Neuron (in vitro differentiated cells): ENCODE measurements around the gene RIN1.
A peak's percentile ranks its signal among the peaks of the same experiment; 100 is the strongest.

Experiments used
- H2AFZ ChIP-seq: one replicate; pipeline ENCODE4 v1.6.1; 2013; ENCODE audit warnings: low read depth, mild to moderate bottlenecking, inconsistent platforms, low read length, moderate library complexity
- H3K27me3 ChIP-seq: one replicate; pipeline ENCODE4 v1.6.1; 2013; ENCODE audit warnings: low read length; ENCODE audit not compliant: insufficient read depth
- H3K36me3 ChIP-seq: one replicate; pipeline ENCODE4 v1.6.1; 2013; ENCODE audit warnings: low read length; ENCODE audit not compliant: insufficient read depth
- H3K4me1 ChIP-seq: one replicate; pipeline ENCODE4 v1.6.1; 2013; ENCODE audit warnings: low read length; ENCODE audit not compliant: insufficient read depth
- H3K4me3 ChIP-seq: 2 replicates; pipeline ENCODE4 v1.5.1; 2013; ENCODE audit warnings: mild to moderate bottlenecking, low read length, moderate library complexity
- H3K9me3 ChIP-seq: one replicate; pipeline ENCODE4 v1.6.1; 2013; ENCODE audit warnings: low read length

Gene RIN1

DNA sequence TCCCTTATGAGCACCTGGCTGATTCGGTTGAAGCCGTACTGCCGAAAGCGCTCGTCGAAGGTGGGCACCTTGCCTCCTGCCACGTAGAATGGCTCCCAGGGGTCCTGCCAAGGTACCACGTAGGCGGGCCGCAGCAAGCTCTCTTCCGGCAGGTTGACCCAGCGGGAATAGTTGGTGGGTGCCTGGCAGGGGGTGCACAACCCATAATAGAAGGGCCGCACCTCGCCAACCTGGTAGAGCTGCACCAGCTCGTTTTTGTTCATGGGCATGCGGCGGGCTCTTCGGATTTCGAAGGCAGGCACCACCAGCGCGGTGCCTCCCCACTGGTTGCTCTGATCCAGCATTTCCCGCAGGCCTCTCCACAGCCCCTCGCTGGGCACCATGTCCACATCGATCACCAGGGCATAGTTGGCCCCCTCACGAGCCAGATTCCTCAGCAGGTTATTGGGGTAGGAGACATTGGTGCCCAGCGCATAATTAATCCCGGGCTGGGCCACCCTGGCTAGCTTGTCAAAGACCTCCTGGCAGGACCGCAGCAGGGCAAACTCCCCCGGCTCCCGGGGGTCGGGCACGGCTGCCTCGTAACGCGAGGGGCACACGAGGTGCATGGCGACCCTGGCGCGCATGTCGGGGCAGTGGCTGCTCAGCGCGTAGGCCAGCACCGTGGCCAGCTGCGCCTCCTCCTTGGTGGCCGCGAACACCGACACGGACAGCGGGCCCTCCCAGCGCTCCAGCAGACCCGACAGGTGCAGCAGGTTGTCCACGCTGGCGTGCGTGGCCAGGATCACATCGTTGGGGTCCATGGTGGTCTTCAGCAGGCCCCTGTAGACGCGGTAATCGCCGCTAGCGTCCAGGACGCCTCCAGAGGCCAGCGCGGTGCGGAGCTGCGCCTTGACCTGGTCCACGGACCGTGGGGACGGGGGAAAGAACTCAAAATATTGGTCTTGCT, 10.5 kb upstream of the RIN1 start:
- no peaks in the 10 kb centered on the region for H3K27me3 ChIP-seq

GRCh38 chr11:66345316-66345649, 9.0 kb upstream of the RIN1 start:
- H2AFZ ChIP-seq = no peak overlapping the region
- H3K9me3 ChIP-seq = no peaks in the 10 kb centered on the region
- H3K4me3 ChIP-seq = peak overlapping the region; percentile 91
- H3K4me1 ChIP-seq = peaks cover 29% of the 10 kb centered on the region
- no peaks in the 10 kb centered on the region for H3K27me3 ChIP-seq
- peaks cover 25% of the 10 kb centered on the region for H3K36me3 ChIP-seq

More for the DNA sequence above, 10.5 kb upstream of the RIN1 start:
- peaks cover 29% of the 10 kb centered on the region for H3K4me1 ChIP-seq
- peak overlapping the region; percentile 91 for H3K4me3 ChIP-seq
- H3K36me3 ChIP-seq = peaks cover 11% of the 10 kb centered on the region
- no peaks in the 10 kb centered on the region for H3K9me3 ChIP-seq
- H2AFZ ChIP-seq = peak overlapping the region; percentile 59

- H3K27me3 ChIP-seq = no peaks in the 10 kb centered on the region
- H3K9me3 ChIP-seq = no peaks in the 10 kb centered on the region
- peaks cover 31% of the 10 kb centered on the region for H3K36me3 ChIP-seq
Measured at GRCh38 chr11:66344550-66345315, 8.5 kb upstream of the RIN1 start, which contains the start of gene BRMS1. Gene BRMS1 (minus strand): TSS chr11:66345104. CDS start chr11:66342234, 2,870 bp downstream.

DNA sequence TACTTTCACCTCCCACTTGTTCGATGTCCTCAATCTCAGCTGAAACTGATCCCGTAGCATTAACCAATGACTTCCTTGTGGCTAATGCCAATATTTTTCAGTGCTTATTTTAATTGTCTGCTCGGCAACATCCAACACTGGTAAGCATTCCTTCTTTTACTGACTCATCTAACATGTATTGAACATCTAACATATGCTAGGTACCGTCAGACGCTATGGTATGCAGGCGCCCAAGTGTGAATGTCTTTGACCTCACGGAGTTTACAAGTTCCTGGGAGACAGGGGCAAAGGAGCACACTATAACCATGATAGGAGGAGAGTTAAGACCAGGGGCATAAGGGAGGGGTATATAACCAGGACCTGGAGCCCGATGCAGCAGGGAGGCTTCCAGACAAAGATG, 6.9 kb upstream of the RIN1 start:
- Histone ChIP-seq H3K4me3 (no peak overlapping the region), H3K36me3 (peaks cover 43% of the 10 kb centered on the region)

More at GRCh38 chr11:66344550-66345315, 8.5 kb upstream of the RIN1 start, which contains the start of gene BRMS1:
- H3K4me3 ChIP-seq = peak within 1 kb of the TSS; percentile 91
- no peak within 1 kb of the TSS for H2AFZ ChIP-seq
- H3K4me1 ChIP-seq = peaks cover 29% of the 10 kb centered on the region

DNA sequence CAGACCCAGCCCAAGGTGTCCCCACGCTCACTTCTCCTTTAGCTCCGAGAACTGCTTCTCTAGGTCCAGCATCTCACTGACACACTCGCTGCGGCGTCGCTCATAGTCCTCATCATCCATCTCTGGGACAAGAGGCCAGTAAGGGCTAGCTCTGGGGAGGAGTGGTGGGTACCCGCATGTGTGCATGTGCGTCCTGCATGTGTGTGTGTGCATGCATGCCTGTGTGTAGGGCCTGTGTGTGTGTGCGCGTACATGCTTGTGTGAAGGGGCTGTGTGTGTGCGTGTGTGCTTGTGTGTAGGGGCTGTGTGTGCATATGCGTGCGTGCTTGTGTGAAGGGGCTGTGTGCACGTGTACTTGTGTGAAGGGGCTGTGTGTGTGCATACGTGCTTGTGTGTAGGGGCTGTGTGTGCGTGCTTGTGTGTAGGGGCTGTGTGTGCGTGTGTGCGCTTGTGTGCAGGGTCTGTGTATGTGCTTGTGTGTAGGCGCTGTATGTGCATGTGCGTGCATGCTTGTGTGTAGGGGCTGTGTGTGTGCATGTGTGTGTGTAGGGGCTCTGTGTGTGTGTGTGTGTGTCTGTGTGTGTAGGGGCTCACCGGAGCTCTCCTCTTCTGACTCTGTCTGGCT, 5.4 kb upstream of the RIN1 start:
- H3K9me3 ChIP-seq = no peaks in the 10 kb centered on the region
- H2AFZ ChIP-seq = no peak overlapping the region
- no peaks in the 10 kb centered on the region for H3K27me3 ChIP-seq
- peaks cover 41% of the 10 kb centered on the region for H3K4me1 ChIP-seq
- peaks cover 47% of the 10 kb centered on the region for H3K36me3 ChIP-seq
- H3K4me3 ChIP-seq = no peak overlapping the region

More for the DNA sequence above, 6.9 kb upstream of the RIN1 start:
- Histone ChIP-seq H3K9me3 (no peaks in the 10 kb centered on the region), H3K27me3 (no peaks in the 10 kb centered on the region), H3K4me1 (peaks cover 29% of the 10 kb centered on the region), H2AFZ (no peak overlapping the region)

DNA sequence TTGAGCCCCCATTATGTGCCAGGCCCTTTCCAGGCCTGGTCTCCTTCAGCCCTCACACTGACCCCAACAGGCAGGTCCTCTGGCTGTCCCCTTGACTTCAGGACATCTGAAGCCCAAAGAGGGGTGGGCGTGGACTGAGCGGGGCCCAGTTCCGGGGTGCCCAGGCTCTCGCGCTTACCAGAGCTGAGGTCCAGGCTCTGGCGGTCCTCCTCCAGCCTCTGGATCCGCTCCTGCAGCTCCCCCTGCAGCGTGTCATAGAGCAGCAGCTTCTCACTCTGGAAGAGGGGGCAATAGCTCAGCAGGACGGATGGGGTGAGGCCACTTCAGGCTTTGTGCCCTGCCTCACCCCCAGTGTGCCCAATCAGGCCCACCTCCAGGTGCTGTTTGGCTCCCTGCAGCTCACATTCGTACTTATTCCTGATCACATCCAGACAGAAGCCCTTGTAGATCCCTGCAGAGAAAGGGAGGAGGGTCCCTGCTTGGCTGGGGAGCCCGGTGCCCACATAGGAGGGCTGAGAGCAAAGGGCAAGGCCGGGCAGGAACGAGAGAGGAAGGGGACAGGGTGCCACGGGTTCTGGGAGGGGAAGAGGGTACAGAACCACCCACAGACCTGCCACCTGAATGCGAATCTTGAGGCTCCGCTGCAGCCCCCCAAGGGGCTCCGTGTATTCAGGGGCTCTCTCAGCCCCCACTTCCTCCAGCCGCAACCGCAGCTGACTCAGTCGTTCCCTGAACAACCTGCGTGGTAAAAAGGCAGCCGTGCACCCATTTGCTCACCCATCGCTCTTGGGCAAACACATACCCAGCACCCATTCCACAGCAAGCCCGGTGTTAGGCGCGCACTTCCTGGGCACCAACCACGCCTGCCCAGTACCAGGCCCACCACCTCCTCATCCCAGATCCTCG, 4.6 kb upstream of the RIN1 start:
- no peak overlapping the region for H2AFZ ChIP-seq
- H3K27me3 ChIP-seq = no peaks in the 10 kb centered on the region
- H3K9me3 ChIP-seq = no peaks in the 10 kb centered on the region
- peaks cover 41% of the 10 kb centered on the region for H3K4me1 ChIP-seq
- no peak overlapping the region for H3K4me3 ChIP-seq
- peaks cover 47% of the 10 kb centered on the region for H3K36me3 ChIP-seq

DNA sequence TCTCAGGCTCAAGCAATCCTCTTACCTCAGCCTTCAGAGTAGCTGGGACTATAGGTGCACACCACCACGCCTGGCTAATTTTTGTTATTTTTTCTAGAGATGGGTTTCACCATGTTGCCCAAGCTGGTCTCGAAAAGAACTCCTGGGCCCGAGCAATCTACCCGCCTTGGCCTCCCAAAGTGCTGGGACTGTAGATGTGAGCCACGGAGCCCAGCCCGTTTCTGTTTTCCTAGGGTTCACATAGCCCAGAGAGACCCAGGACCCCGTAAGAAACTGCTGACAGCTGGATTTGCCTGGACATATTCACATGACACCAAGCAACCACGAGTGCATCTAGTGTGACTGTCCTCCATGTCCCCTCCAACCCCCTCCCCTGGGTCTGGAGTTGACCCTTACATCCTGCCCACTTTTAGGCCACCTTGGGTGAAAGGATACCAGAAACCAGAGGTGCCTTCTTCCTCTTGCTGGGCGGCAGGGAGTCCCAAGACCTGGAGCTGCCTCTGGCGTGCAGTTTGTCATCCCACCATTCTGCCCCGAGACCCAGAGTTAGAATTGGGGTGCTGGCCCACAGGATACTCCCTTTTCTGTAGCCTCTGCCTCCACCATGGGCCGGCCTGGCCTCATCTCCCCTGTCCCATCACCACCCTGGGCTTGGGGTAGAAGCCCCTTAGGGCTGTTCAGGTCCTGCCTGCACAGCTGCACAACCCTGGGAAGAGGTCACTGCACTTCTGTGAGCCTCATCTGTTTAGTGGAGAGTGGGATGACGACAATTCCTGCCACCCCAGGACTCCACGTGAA, 3.7 kb upstream of the RIN1 start:
- H3K9me3 ChIP-seq = no peaks in the 10 kb centered on the region
- H3K36me3 ChIP-seq = peaks cover 47% of the 10 kb centered on the region
- no peak overlapping the region for H2AFZ ChIP-seq
- H3K27me3 ChIP-seq = no peaks in the 10 kb centered on the region
- peaks cover 41% of the 10 kb centered on the region for H3K4me1 ChIP-seq
- no peak overlapping the region for H3K4me3 ChIP-seq

GRCh38 chr11:66339162-66339675, 3.0 kb upstream of the RIN1 start:
- Histone ChIP-seq H3K4me3 (no peak overlapping the region), H3K36me3 (peaks cover 47% of the 10 kb centered on the region), H3K9me3 (no peaks in the 10 kb centered on the region)

DNA sequence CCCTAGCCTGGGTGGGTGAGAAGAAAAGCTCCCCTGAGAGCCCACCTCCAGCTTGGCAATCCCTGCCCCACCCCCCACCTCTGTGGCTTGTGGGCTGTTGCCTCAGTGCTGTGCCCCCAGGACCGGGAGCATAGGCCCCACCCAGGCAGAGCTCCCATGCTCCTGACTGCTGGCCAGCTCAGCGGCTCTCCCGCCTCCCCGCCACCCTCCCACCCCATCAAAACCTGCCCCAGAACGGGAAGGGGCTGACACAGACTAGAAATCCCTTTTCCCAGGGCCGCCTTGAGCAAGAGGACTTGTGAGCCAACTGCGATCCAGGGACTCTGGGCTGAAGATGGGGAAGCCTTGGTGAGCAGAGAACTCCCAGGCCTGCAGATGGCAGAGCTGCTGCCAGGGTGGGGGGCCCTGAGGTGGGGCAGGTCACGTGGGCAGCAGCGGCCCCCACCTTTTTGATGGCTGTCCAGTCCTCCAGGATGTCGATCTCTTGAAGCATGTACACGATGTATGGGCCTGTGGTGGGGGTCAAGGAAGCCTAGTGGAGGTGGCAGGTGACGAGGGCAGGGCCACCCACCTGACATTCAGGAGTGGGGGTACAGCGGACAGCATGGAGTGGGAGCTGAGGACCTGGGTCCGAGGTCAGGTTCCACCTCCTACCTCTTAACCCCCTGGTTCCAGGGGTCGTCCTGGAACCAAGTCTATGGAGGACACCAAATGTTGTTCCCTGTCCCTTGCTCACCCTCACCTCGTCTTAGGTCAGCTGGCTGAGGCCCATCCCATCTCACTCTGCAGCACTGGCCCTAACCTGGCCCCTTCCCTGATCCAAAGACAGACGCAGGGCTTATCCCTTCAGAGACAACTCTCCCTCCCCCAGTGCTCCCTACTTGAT, 2.3 kb upstream of the RIN1 start:
- Histone ChIP-seq H3K36me3 (peaks cover 47% of the 10 kb centered on the region), H3K27me3 (no peaks in the 10 kb centered on the region), H3K4me3 (no peak overlapping the region), H3K4me1 (peaks cover 33% of the 10 kb centered on the region), H3K9me3 (no peaks in the 10 kb centered on the region), H2AFZ (no peak overlapping the region)

More at GRCh38 chr11:66339162-66339675, 3.0 kb upstream of the RIN1 start:
- no peaks in the 10 kb centered on the region for H3K27me3 ChIP-seq
- H3K4me1 ChIP-seq = peaks cover 40% of the 10 kb centered on the region
- H2AFZ ChIP-seq = no peak overlapping the region

- Histone ChIP-seq H3K27me3 (no peaks in the 10 kb centered on the region), H2AFZ (no peak overlapping the region), H3K4me1 (peaks cover 31% of the 10 kb centered on the region), H3K9me3 (no peaks in the 10 kb centered on the region), H3K36me3 (peaks cover 42% of the 10 kb centered on the region), H3K4me3 (no peak overlapping the region)
Measured at GRCh38 chr11:66337103-66337899, 1.1 kb upstream of the RIN1 start.
